Peyer's patch (tissue), 4 donors: ENCODE data around the gene DLAT.

Experiments used
- CTCF ChIP-seq, 6 experiments: fragments of 450-650 bp in 4 of 6; fragments of 200-600 bp in 2 of 6; sonication (generic) in 1 of 6; IDR thresholded peaks; one replicate each; pipeline ENCODE4 v1.5.1; 2017 to 2019; ENCODE audit warnings: antibody characterized with exemption in 6 of 6, mild to moderate bottlenecking in 3 of 6, moderate library complexity in 1 of 6
- POLR2A ChIP-seq, 2 donors: fragments of 450-650 bp; IDR thresholded peaks; one replicate each; pipeline ENCODE4 v1.5.1; 2017; ENCODE audit warnings: antibody characterized with exemption in 2 of 2, mild to moderate bottlenecking in 2 of 2, moderate library complexity in 2 of 2

- no peak for TF ChIP-seq CTCF (IDR thresholded peaks at IDR 0.05)
- no peak for TF ChIP-seq POLR2A (IDR thresholded peaks at IDR 0.05)
Measured at GRCh38 chr11:112097734-112098528, 72.7 kb downstream of the DLAT start.
